A549 (cell line): ENCODE data around the gene EFHD2. TPM values are rescaled to one million over a fixed set of nuclear protein-coding genes. Genes with fewer than 3 reads are reported as not detected.

ENCODE experiments used
- ATAC-seq, 2 experiments: fragments of 200-7000 bp in 1 of 2; fragments of >200 bp in 1 of 2; cut with Nextera tagmentation in 1 of 2; cut with Tn5 transposase in 1 of 2; 3 replicates each; pipeline versions ENCODE4 v1.8.0 to v1.9.1; 2018 to 2020; ENCODE audit warnings: mild to moderate bottlenecking in 1 of 2, moderate library complexity in 1 of 2
- CTCF ChIA-PET: fragments of 300-600 bp; sonication (Branson Sonifier 250); formaldehyde crosslinking; extraction: SDS; loops from one replicate; lab custom pipeline; 2021; ENCODE audit warnings: antibody characterized with exemption, inconsistent platforms; lab: Yijun Ruan, JAX
- POLR2A ChIA-PET: fragments of 350-600 bp; formaldehyde crosslinking; extraction: SDS; loops from one replicate; lab custom pipeline; 2021; ENCODE audit warnings: antibody characterized with exemption, inconsistent platforms; lab: Yijun Ruan, JAX
- DNase-seq, 2 experiments: peaks; one replicate each; pipeline versions ENCODE4 v3.0.0 to v3.0.0-alpha.2; 2011 to 2016; ENCODE audit warnings: low read depth in 1 of 2, low spot score in 1 of 2
- FAIRE-seq: peaks from 2 replicates; lab custom pipeline; 2011; peaks lifted over from hg19 to GRCh38; lab: Jason Lieb, UNC
- H3K27ac ChIP-seq, 2 experiments: fragments of >200 bp; sonication (Bioruptor Twin); formaldehyde crosslinking; 3 replicates each; pipeline ENCODE4 v1.5.1; 2016 to 2017
- H3K4me1 ChIP-seq: fragments of >200 bp; sonication (Bioruptor Twin); formaldehyde crosslinking; 3 replicates; pipeline ENCODE4 v1.6.1; 2016
- H3K4me2 ChIP-seq: fragments of >200 bp; sonication (Bioruptor Twin); formaldehyde crosslinking; 3 replicates; pipeline ENCODE4 v1.6.1; 2016
- H3K4me3 ChIP-seq: fragments of >200 bp; sonication (Bioruptor Twin); formaldehyde crosslinking; 3 replicates; pipeline ENCODE4 v1.5.1; 2016
- H3K9me3 ChIP-seq: fragments of >200 bp; sonication (Bioruptor Twin); formaldehyde crosslinking; 3 replicates; pipeline ENCODE4 v1.6.1; 2016
- ATOH8 ChIP-seq: fragments of 250-450 bp; sonication (Bioruptor Pico); IDR thresholded peaks from 2 replicates; pipeline ENCODE4 v1.5.0; 2020; ENCODE audit warnings: low read depth, mild to moderate bottlenecking, moderate library complexity
- BCL3 ChIP-seq: fragments of >200 bp; sonication (Bioruptor Twin); formaldehyde crosslinking; IDR thresholded peaks from 3 replicates; pipeline ENCODE4 v1.6.1; 2016
- BHLHE40 ChIP-seq: IDR thresholded peaks from 2 replicates; pipeline ENCODE4 v1.6.1; 2012; ENCODE audit warnings: low read depth, low read length, inconsistent platforms
- CEBPB ChIP-seq, 2 experiments: fragments of >200 bp in 1 of 2; sonication (Bioruptor Twin) in 1 of 2; formaldehyde crosslinking in 1 of 2; IDR thresholded peaks; 2 replicates each; pipeline ENCODE4 v1.6.1; 2012 to 2016
- CHD4 ChIP-seq: fragments of 200-600 bp; sonication (generic); IDR thresholded peaks from 2 replicates; pipeline ENCODE4 v1.6.1; 2016; ENCODE audit warnings: antibody characterized with exemption, mild to moderate bottlenecking, borderline replicate concordance
- E2F6 ChIP-seq: IDR thresholded peaks from 2 replicates; pipeline ENCODE4 v1.6.1; 2012; ENCODE audit warnings: low read depth, borderline replicate concordance
- ESRRA ChIP-seq: fragments of 150-350 bp; IDR thresholded peaks from 2 replicates; pipeline ENCODE4 v1.6.1; 2014; ENCODE audit warnings: mild to moderate bottlenecking, low read length, borderline replicate concordance
- GATA3 ChIP-seq: IDR thresholded peaks from 2 replicates; pipeline ENCODE4 v1.6.1; 2012; ENCODE audit warnings: borderline replicate concordance
- HDAC2 ChIP-seq: fragments of 200-600 bp; sonication (generic); IDR thresholded peaks from 2 replicates; pipeline ENCODE4 v1.6.1; 2016
- HES2 ChIP-seq: fragments of >200 bp; sonication (Bioruptor Twin); formaldehyde crosslinking; IDR thresholded peaks from 2 replicates; pipeline ENCODE4 v1.6.1; 2016
- HEYL ChIP-seq: fragments of 250-450 bp; sonication (Bioruptor Pico); IDR thresholded peaks from 2 replicates; pipeline ENCODE4 v1.8.0; 2021; ENCODE audit warnings: mild to moderate bottlenecking, moderate library complexity
- HOXB13 ChIP-seq: fragments of 250-450 bp; sonication (Bioruptor Pico); IDR thresholded peaks from 2 replicates; pipeline ENCODE4 v1.5.0; 2020; ENCODE audit warnings: low read depth, mild to moderate bottlenecking, moderate library complexity
- HOXB5 ChIP-seq: fragments of 250-450 bp; sonication (Bioruptor Pico); IDR thresholded peaks from 2 replicates; pipeline ENCODE4 v1.5.0; 2020; ENCODE audit warnings: mild to moderate bottlenecking, moderate library complexity
- JUNB ChIP-seq: fragments of >200 bp; sonication (Bioruptor Twin); formaldehyde crosslinking; IDR thresholded peaks from 2 replicates; pipeline ENCODE4 v1.6.1; 2016
- KDM5A ChIP-seq: fragments of 200-600 bp; sonication (generic); IDR thresholded peaks from 2 replicates; pipeline ENCODE4 v1.6.1; 2016; ENCODE audit warnings: antibody characterized with exemption, mild to moderate bottlenecking
- MAX ChIP-seq: IDR thresholded peaks from 2 replicates; pipeline ENCODE4 v1.6.1; 2012
- MAZ ChIP-seq: fragments of 150-350 bp; IDR thresholded peaks from 2 replicates; pipeline ENCODE4 v1.6.1; 2014; ENCODE audit warnings: antibody characterized with exemption, low read depth, low read length, borderline replicate concordance
- NFE2L2 ChIP-seq: fragments of 150-350 bp; conservative IDR thresholded peaks from 2 replicates; pipeline ENCODE4 v1.6.1; 2014; ENCODE audit warnings: low read length
- NPAS2 ChIP-seq: fragments of 250-450 bp; sonication (Bioruptor Pico); IDR thresholded peaks from 2 replicates; pipeline ENCODE4 v1.8.0; 2022; ENCODE audit warnings: mild to moderate bottlenecking, moderate library complexity, borderline replicate concordance
- NR3C1 ChIP-seq: fragments of >200 bp; sonication (Bioruptor Twin); formaldehyde crosslinking; IDR thresholded peaks from 3 replicates; pipeline ENCODE4 v1.6.1; 2017
- RARB ChIP-seq: fragments of 250-450 bp; sonication (Bioruptor Pico); IDR thresholded peaks from 2 replicates; pipeline ENCODE4 v1.8.0; 2021; ENCODE audit warnings: mild to moderate bottlenecking, moderate library complexity
- REST ChIP-seq: fragments of 200-600 bp; sonication (generic); IDR thresholded peaks from 2 replicates; pipeline ENCODE4 v1.6.1; 2016; ENCODE audit warnings: antibody characterized with exemption, mild to moderate bottlenecking, moderate library complexity
- RFX5 ChIP-seq: fragments of 450-650 bp; IDR thresholded peaks from 2 replicates; pipeline ENCODE4 v1.7.1; 2014; ENCODE audit warnings: antibody characterized with exemption, mild to moderate bottlenecking, moderate library complexity
- RNF2 ChIP-seq: fragments of 200-600 bp; sonication (generic); IDR thresholded peaks from 2 replicates; pipeline ENCODE4 v1.6.1; 2016; ENCODE audit warnings: low read depth, mild to moderate bottlenecking, antibody characterized with exemption, moderate library complexity, borderline replicate concordance
- TP53 ChIP-seq: fragments of 250-450 bp; sonication (Bioruptor Pico); IDR thresholded peaks from 2 replicates; pipeline ENCODE4 v1.5.0; 2021; ENCODE audit warnings: mild to moderate bottlenecking, moderate library complexity
- USF2 ChIP-seq: fragments of 450-650 bp; IDR thresholded peaks from 2 replicates; pipeline ENCODE4 v1.6.1; 2014; ENCODE audit warnings: antibody characterized with exemption
- ZNF302 ChIP-seq: fragments of 250-450 bp; sonication (Bioruptor Pico); IDR thresholded peaks from 2 replicates; pipeline ENCODE4 v1.9.0; 2021; ENCODE audit warnings: inconsistent platforms, mild to moderate bottlenecking, moderate library complexity
- WGBS: methylation state at CpG from one replicate; pipeline ENCODE4 v1.1.6; 2017; ENCODE audit errors: missing lambda C conversion rate; 5-methylcytosine and 5-hydroxymethylcytosine counted together
- polyA plus RNA-seq, 4 experiments: library from polyadenylated mRNA; depleted of rRNA in 3 of 4; stranded (reverse); fragments of >200 nt; fragmentation: RNase III in 1 of 4; extraction: RNeasy Plus Mini Kit Qiagen cat#74134 plus additional on column Dnase treatment in 1 of 4; gene quantifications; 2 replicates in 3 of 4; 3 replicates in 1 of 4; pipeline ENCODE4 v1.2.3, GENCODE V29; 2011 to 2017

Gene EFHD2
- polyA plus RNA-seq, 2 of the 4 experiments (the other 2 are of a cell fraction): 33.1 to 96.2 TPM

- Histone ChIP-seq H3K27ac (no peak overlapping the region), H3K4me2 (no peak overlapping the region), H3K4me1 (no peaks in the 10 kb centered on the region), H3K4me3 (no peak overlapping the region), H3K9me3 (no peaks in the 10 kb centered on the region)
- DNase-seq: no peak
- FAIRE-seq: no peak
- ATAC-seq: no peak
- CTCF ChIA-PET: interaction anchor here (1.4 kb wide), 1 partner anchor 15 kb away, joined by 3 read pairs; no protein-coding TSS in a partner anchor
- no peak for TF ChIP-seq HEYL (CRISPR knock-in tag)
- no peak for TF ChIP-seq BHLHE40
- no peak for TF ChIP-seq ATOH8 (CRISPR knock-in tag)
- TF ChIP-seq NFE2L2: no peak
- TF ChIP-seq HES2: no peak
- TF ChIP-seq NR3C1: no peak
- TF ChIP-seq RARB (CRISPR knock-in tag): no peak
- TF ChIP-seq GATA3: no peak
- no peak for TF ChIP-seq HDAC2
- TF ChIP-seq TP53 (CRISPR knock-in tag): no peak
- no peak for TF ChIP-seq HOXB13 (CRISPR knock-in tag)
- no peak for TF ChIP-seq USF2
- no peak for TF ChIP-seq MAZ
- no peak for TF ChIP-seq E2F6
- no peak for TF ChIP-seq ZNF302 (CRISPR knock-in tag)
- TF ChIP-seq JUNB: no peak
- WGBS: 58% methylated on average over 3 of the region's 4 CpGs
- POLR2A ChIA-PET: no interaction called here
Measured at GRCh38 chr1:15446212-15446611, 36.5 kb downstream of the EFHD2 start.

- no peak for TF ChIP-seq NPAS2 (CRISPR knock-in tag)
- no peak for TF ChIP-seq KDM5A
- TF ChIP-seq CHD4: no peak
- TF ChIP-seq HDAC2: no peak
- no peak for TF ChIP-seq HOXB5 (CRISPR knock-in tag)
- no peak for TF ChIP-seq BCL3
- no peak for TF ChIP-seq CEBPB (IDR thresholded peaks at IDR 0.05)
- no peak for TF ChIP-seq ESRRA
- no peak for TF ChIP-seq RFX5
- no peak for TF ChIP-seq REST
- TF ChIP-seq MAX: no peak
- no peak for TF ChIP-seq GATA3
- no peak for TF ChIP-seq JUNB
- no peak for TF ChIP-seq RNF2
- no peak for TF ChIP-seq TP53 (CRISPR knock-in tag)
- POLR2A ChIA-PET: no interaction called here
- FAIRE-seq: no peak
- H3K27ac ChIP-seq: no peak overlapping the region
- H3K4me3 ChIP-seq: no peak overlapping the region
- H3K4me1 ChIP-seq: no peaks in the 10 kb centered on the region
- CTCF ChIA-PET: interaction anchor here (1.1 kb wide), 1 partner anchor 53 kb away, joined by 3 read pairs; no protein-coding TSS in a partner anchor
- no peak overlapping the region for H3K4me2 ChIP-seq
- no peaks in the 10 kb centered on the region for H3K9me3 ChIP-seq
- WGBS: 73% methylated on average over 3 of the region's 3 CpGs
- no peak for ATAC-seq
- DNase-seq: no peak
Measured at GRCh38 chr1:15448877-15449462, 39.3 kb downstream of the EFHD2 start.
